Endothelial cell of umbilical vein (primary cell): ENCODE measurements around the gene BMP10. TPM values are rescaled to one million over a fixed set of nuclear protein-coding genes. Genes with fewer than 3 reads are reported as not detected.

Source experiments
- BruUV-seq: library from RNA; stranded (reverse); fragments of 400-500 nt; replicated peaks from 2 replicates; lab custom pipeline; 2021; lab: Mats Ljungman, UMichigan
- CTCF ChIA-PET: fragments of 300-600, 350-600 bp; sonication (Branson Sonifier 250); formaldehyde crosslinking; loops from one replicate; lab custom pipeline; 2021; ENCODE audit warnings: antibody characterized with exemption, inconsistent platforms; lab: Charles Lee
- POLR2A ChIA-PET: fragments of 300-600, 350-600 bp; sonication (Branson Sonifier 250); formaldehyde crosslinking; loops from one replicate; lab custom pipeline; 2021; ENCODE audit warnings: antibody characterized with exemption, inconsistent platforms; lab: Charles Lee
- DNase-seq: peaks from one replicate; pipeline ENCODE4 v3.0.0-alpha.2; 2011; ENCODE audit warnings: low read depth, low spot score
- FAIRE-seq: peaks from 2 replicates; lab custom pipeline; 2011; peaks lifted over from hg19 to GRCh38; lab: Jason Lieb, UNC
- H2AFZ ChIP-seq: 2 replicates; pipeline ENCODE4 v1.6.0; 2012; ENCODE audit warnings: low read depth, low read length, control low read depth, inconsistent platforms
- H3K27ac ChIP-seq: 2 replicates; pipeline ENCODE4 v1.5.1; 2011; ENCODE audit warnings: low read depth, mild to moderate bottlenecking, control low read depth, low read length, moderate library complexity; ENCODE audit not compliant: insufficient read depth
- H3K27me3 ChIP-seq, 2 experiments: 2 replicates each; pipeline versions ENCODE4 v1.6.0 to v1.6.1; 2011; ENCODE audit warnings: low read length in 2 of 2, mixed read lengths in 1 of 2; ENCODE audit not compliant: control insufficient read depth in 2 of 2, insufficient read depth in 2 of 2
- H3K36me3 ChIP-seq, 2 experiments: 2 replicates in 1 of 2; 3 replicates in 1 of 2; pipeline ENCODE4 v1.5.1; 2011; ENCODE audit warnings: low read length in 2 of 2, mild to moderate bottlenecking in 1 of 2, moderate library complexity in 1 of 2; ENCODE audit not compliant: control insufficient read depth in 2 of 2, insufficient read depth in 2 of 2; ENCODE audit errors: extremely low read depth in 1 of 2
- H3K4me1 ChIP-seq: 3 replicates; pipeline ENCODE4 v1.5.1; 2011; ENCODE audit warnings: mild to moderate bottlenecking, low read length; ENCODE audit not compliant: control insufficient read depth, insufficient read depth; ENCODE audit errors: extremely low read depth
- H3K4me2 ChIP-seq: 2 replicates; pipeline ENCODE4 v1.6.1; 2011; ENCODE audit warnings: low read length, control low read depth, mixed read lengths; ENCODE audit not compliant: insufficient read depth
- H3K4me3 ChIP-seq, 3 experiments: fragments of 200-600 bp in 1 of 3; sonication (generic), shearing (Covaris generic) in 1 of 3; replicated peaks in 1 of 3; 2 replicates each; pipeline ENCODE4 v1.5.1; 2011 to 2016; ENCODE audit warnings: control low read depth in 3 of 3, low read length in 3 of 3, mild to moderate bottlenecking in 2 of 3, inconsistent platforms in 1 of 3, low read depth in 1 of 3, moderate library complexity in 1 of 3; ENCODE audit not compliant: insufficient read depth in 1 of 3
- H3K79me2 ChIP-seq: 2 replicates; pipeline ENCODE4 v1.6.0; 2012; ENCODE audit warnings: low read length, inconsistent platforms; ENCODE audit not compliant: control insufficient read depth, insufficient read depth
- H3K9ac ChIP-seq: replicated peaks from 2 replicates; pipeline ENCODE3; 2011; ENCODE audit warnings: low read length, control low read depth; ENCODE audit not compliant: insufficient read depth; ENCODE audit errors: extremely low read depth
- H3K9me1 ChIP-seq: replicated peaks from 3 replicates; pipeline ENCODE4 v1.6.0; 2011; ENCODE audit warnings: mild to moderate bottlenecking, low read length; ENCODE audit not compliant: control insufficient read depth, insufficient read depth; ENCODE audit errors: extremely low read depth
- H3K9me3 ChIP-seq: replicated peaks from 2 replicates; pipeline ENCODE4 v1.5.1; 2012; ENCODE audit warnings: low read length, inconsistent platforms; ENCODE audit not compliant: control insufficient read depth, insufficient read depth
- H4K20me1 ChIP-seq: replicated peaks from 2 replicates; pipeline ENCODE3; 2011; ENCODE audit warnings: mild to moderate bottlenecking, low read length; ENCODE audit not compliant: control insufficient read depth, insufficient read depth; ENCODE audit errors: extremely low read depth
- CTCF ChIP-seq, 2 donors: IDR thresholded peaks; 1 replicate in 1 of 2; 2 replicates in 1 of 2; pipeline ENCODE4 v1.5.1; 2011; ENCODE audit warnings: low read length in 2 of 2, mild to moderate bottlenecking in 2 of 2, moderate library complexity in 2 of 2, control low read depth in 1 of 2, inconsistent platforms in 1 of 2, low read depth in 1 of 2; ENCODE audit not compliant: insufficient read depth in 1 of 2; ENCODE audit errors: extremely low read depth in 1 of 2
- EZH2 ChIP-seq: IDR thresholded peaks from 2 replicates; pipeline ENCODE4 v1.6.1; 2012; ENCODE audit warnings: borderline replicate concordance, low read depth, mild to moderate bottlenecking, moderate library complexity, low read length, inconsistent platforms; ENCODE audit not compliant: severe bottlenecking
- FOS ChIP-seq: IDR thresholded peaks from 2 replicates; pipeline ENCODE4 v1.6.1; 2011; ENCODE audit warnings: mild to moderate bottlenecking, low read length, moderate library complexity, borderline replicate concordance; ENCODE audit not compliant: insufficient read depth
- GATA2 ChIP-seq: IDR thresholded peaks from 2 replicates; pipeline ENCODE4 v1.7.0; 2011; ENCODE audit warnings: low read depth, mild to moderate bottlenecking, moderate library complexity, mixed read lengths, low read length; ENCODE audit not compliant: insufficient read length, insufficient read depth
- JUN ChIP-seq: IDR thresholded peaks from 2 replicates; pipeline ENCODE4 v1.6.1; 2011; ENCODE audit warnings: borderline replicate concordance, low read depth; ENCODE audit not compliant: insufficient read length, insufficient read depth
- MAX ChIP-seq: IDR thresholded peaks from 2 replicates; pipeline ENCODE4 v1.6.1; 2011; ENCODE audit not compliant: insufficient read depth, insufficient read length
- MYC ChIP-seq: IDR thresholded peaks from one replicate; pipeline ENCODE4 v1.6.1; 2011; ENCODE audit warnings: mild to moderate bottlenecking, low read depth, low read length
- POLR2A ChIP-seq: IDR thresholded peaks from 2 replicates; pipeline ENCODE4 v1.6.1; 2012; ENCODE audit warnings: low read depth, mild to moderate bottlenecking, control low read depth, low read length
- POLR2AphosphoS5 ChIP-seq: IDR thresholded peaks from 2 replicates; pipeline ENCODE4 v1.6.1; 2012; ENCODE audit warnings: low read depth, mild to moderate bottlenecking, control low read depth, low read length, moderate library complexity; ENCODE audit not compliant: insufficient read depth
- dilution Hi-C: fragments of 300-500 bp; cut with MboI; formaldehyde crosslinking; loops from one replicate; pipeline ENCODE4 v1.15.0; 2019; ENCODE audit warnings: low sequenced_read_pairs; ENCODE audit not compliant: extremely low pct_ligation_motif_present
- intact Hi-C: fragments of 100-400 bp; cut with micrococcal nuclease; formaldehyde crosslinking; loops from one replicate; pipeline ENCODE4 v1.10.0; 2022
- polyA plus RNA-seq, 4 experiments: library from polyadenylated mRNA; depleted of rRNA in 3 of 4; stranded (reverse) in 3 of 4; unstranded in 1 of 4; fragments of >200 nt; gene quantifications; 2 replicates each; pipeline versions ENCODE4 v1.2.1 to v1.2.3, GENCODE V29; 2011 to 2012; ENCODE audit warnings: missing spikeins in 1 of 4
- total RNA-seq: library from RNA; stranded (reverse); gene quantifications from 2 replicates; pipeline ENCODE4 v1.2.3, GENCODE V29; 2021

BMP10 gene
- total and polyA plus RNA-seq, 2 donors (not counting 3 experiments of a cell fraction or from before 2014, with no cell fraction given) = not detected

DNA sequence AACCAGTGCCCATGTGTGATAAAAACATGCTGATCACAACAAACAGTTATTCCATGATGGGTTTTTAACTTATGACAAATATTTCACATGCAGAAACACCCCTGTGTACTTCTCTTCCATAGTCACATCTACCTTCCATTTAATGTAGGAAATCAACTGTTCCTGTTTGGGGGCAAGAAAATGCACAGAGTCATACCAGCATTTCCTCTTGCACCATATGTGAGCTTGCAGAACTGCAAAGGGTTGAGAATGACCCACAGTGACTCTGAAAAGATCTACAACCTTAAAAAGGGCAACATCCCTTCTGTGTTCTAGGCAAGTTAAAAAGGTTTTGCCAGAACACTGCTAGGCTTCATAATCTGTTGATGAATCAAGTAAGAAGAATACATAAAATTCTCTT is 9.9 kb downstream of the BMP10 start:
- peak; percentile 67 for FAIRE-seq

More for the DNA sequence above, 9.9 kb downstream of the BMP10 start:
- peaks cover 0 to 7% of the 10 kb centered on the region in 2 experiments for H3K27me3 ChIP-seq
- H3K27ac ChIP-seq = no peak overlapping the region
- no peak overlapping the region for H3K4me3 ChIP-seq
- no peaks in the 10 kb centered on the region for H3K36me3 ChIP-seq
- dilution Hi-C loops (no loop called here), intact Hi-C loops (no loop called here)
- CTCF ChIA-PET = no interaction called here
- no peak overlapping the region for H3K9ac ChIP-seq
- H3K4me1 ChIP-seq = no peaks in the 10 kb centered on the region
- TF ChIP-seq MYC (no peak), POLR2A (no peak), CTCF (IDR thresholded peaks at IDR 0.05; ENCODE audit: extremely low read depth in 1 of 2, insufficient read depth in 1 of 2, low read depth in 1 of 2, low read length in 2 of 2) (no peak), MAX (no peak), EZH2 (no peak), FOS (no peak), JUN (no peak), GATA2 (no peak), POLR2AphosphoS5 (no peak)
- H2AFZ ChIP-seq = no peak overlapping the region
- no peaks in the 10 kb centered on the region for H3K9me3 ChIP-seq
- H4K20me1 ChIP-seq = no peaks in the 10 kb centered on the region
- POLR2A ChIA-PET = no interaction called here
- DNase-seq = no peak
- no peaks in the 10 kb centered on the region for H3K9me1 ChIP-seq
- H3K79me2 ChIP-seq = no peaks in the 10 kb centered on the region
- H3K4me2 ChIP-seq = no peak overlapping the region
- BruUV-seq = no TSS peak
